Lung (tissue), 12 donors: ENCODE results near the gene SMYD2. TPM values are rescaled to one million over a fixed set of nuclear protein-coding genes. Genes with fewer than 3 reads are reported as not detected.

ENCODE experiments used
- ATAC-seq: fragments of 200-7000 bp; cut with Tn5 transposase; one replicate; pipeline ENCODE4 v1.9.1; 2020; ENCODE audit warnings: moderate number of reproducible peaks; ENCODE audit not compliant: insufficient read depth, low FRiP score
- DNase-seq, 3 donors: peaks; one replicate each; pipeline ENCODE4 v3.0.0-alpha.2; 2013 to 2017
- H3K27ac ChIP-seq, 2 donors: one replicate each; pipeline ENCODE4 v1.5.1; 2013; ENCODE audit warnings: mild to moderate bottlenecking in 2 of 2, moderate library complexity in 2 of 2, control low read depth in 1 of 2, inconsistent platforms in 1 of 2, low read depth in 1 of 2, low read length in 1 of 2
- H3K27me3 ChIP-seq, 3 donors: one replicate each; pipeline ENCODE4 v1.5.1; 2013; ENCODE audit warnings: low read length in 2 of 3; ENCODE audit not compliant: control insufficient read depth in 3 of 3, insufficient read depth in 3 of 3
- H3K36me3 ChIP-seq, 4 donors: one replicate each; pipeline ENCODE4 v1.5.1; 2013; ENCODE audit warnings: low read length in 4 of 4, mild to moderate bottlenecking in 1 of 4, moderate library complexity in 1 of 4; ENCODE audit not compliant: control insufficient read depth in 4 of 4, insufficient read depth in 4 of 4
- H3K4me1 ChIP-seq, 5 donors: one replicate each; pipeline ENCODE4 v1.5.1; 2013; ENCODE audit warnings: low read length in 5 of 5, mild to moderate bottlenecking in 2 of 5, moderate library complexity in 1 of 5; ENCODE audit not compliant: control insufficient read depth in 5 of 5, insufficient read depth in 5 of 5
- H3K4me3 ChIP-seq: one replicate; pipeline ENCODE4 v1.5.1; 2013; ENCODE audit warnings: mild to moderate bottlenecking, control low read depth, moderate library complexity
- H3K9ac ChIP-seq, 2 donors: one replicate each; pipeline ENCODE4 v1.5.1; 2013; ENCODE audit warnings: low read length in 2 of 2, control low read depth in 1 of 2; ENCODE audit not compliant: insufficient read depth in 1 of 2
- H3K9me3 ChIP-seq, 4 donors: one replicate each; pipeline ENCODE4 v1.5.1; 2013; ENCODE audit warnings: low read length in 3 of 4, mild to moderate bottlenecking in 1 of 4, moderate library complexity in 1 of 4; ENCODE audit not compliant: control insufficient read depth in 4 of 4, insufficient read depth in 3 of 4
- CTCF ChIP-seq: IDR thresholded peaks from 2 replicates; pipeline ENCODE4 v1.5.1; 2012; ENCODE audit warnings: mild to moderate bottlenecking; ENCODE audit errors: control extremely low read depth, extremely low read depth
- WGBS, 2 donors: extraction: QIAGEN DNeasy Blood & Tissue Kit; methylation state at CpG; one replicate each; pipeline ENCODE4 v1.1.7; 2013; 5-methylcytosine and 5-hydroxymethylcytosine counted together
- polyA plus RNA-seq, 2 donors: library from polyadenylated mRNA; stranded (reverse); fragments of 200-250 nt; gene quantifications; one replicate each; pipeline ENCODE4 v1.2.1, GENCODE V29; 2013
- total RNA-seq, 2 donors: library from RNA; depleted of rRNA in 1 of 2; stranded (reverse); fragments of >200 nt in 1 of 2; gene quantifications; one replicate each; pipeline ENCODE4 v1.2.1, GENCODE V29; 2014 to 2021
- donor health status: control.
- donor health status: control.
- donor health status: Bipolar disorder and iron deficiency.
- donor health status: healthy.
- donor health status: DM: yes; HTN: yes; CAD: no.

Gene SMYD2
- total and polyA plus RNA-seq, 4 donors = 20.6 to 48.6 (median 28.2) TPM

GRCh38 chr1:214264976-214265375 is 16.0 kb upstream of the SMYD2 start:
- H3K36me3 ChIP-seq = no peaks in the 10 kb centered on the region
- no peak overlapping the region for H3K27ac ChIP-seq
- H3K4me3 ChIP-seq = no peak overlapping the region
- DNase-seq = no peak
- no peak overlapping the region for H3K9ac ChIP-seq
- whole genome bisulfite sequencing, 2 donors = 69 to 75% methylated on average over 3 of the region's 3 CpGs
- no peaks in the 10 kb centered on the region for H3K9me3 ChIP-seq
- no peak for TF ChIP-seq CTCF
- peaks cover 0 to 8% (median 3%) of the 10 kb centered on the region in 3 donors for H3K27me3 ChIP-seq
- H3K4me1 ChIP-seq = peaks cover 0 to 6% (median 0%) of the 10 kb centered on the region in 5 donors
- ATAC-seq = no peak

GRCh38 chr1:214270097-214270650 is 10.8 kb upstream of the SMYD2 start:
- 70 to 73% methylated on average over 2 of the region's 2 CpGs for WGBS, 2 donors
- Histone ChIP-seq H3K27me3 (peaks cover 0 to 5% (median 2%) of the 10 kb centered on the region in 3 donors), H3K27ac (no peak overlapping the region), H3K36me3 (no peaks in the 10 kb centered on the region), H3K4me1 (no peaks in the 10 kb centered on the region), H3K4me3 (no peak overlapping the region), H3K9ac (no peak overlapping the region), H3K9me3 (no peaks in the 10 kb centered on the region)
- no peak for ATAC-seq
- no peak for DNase-seq
- no peak for TF ChIP-seq CTCF

GRCh38 chr1:214271174-214271858 is 9.6 kb upstream of the SMYD2 start:
- Histone ChIP-seq H3K4me3 (no peak overlapping the region), H3K27me3 (peaks cover 0 to 5% (median 2%) of the 10 kb centered on the region in 3 donors), H3K4me1 (no peaks in the 10 kb centered on the region), H3K9me3 (no peaks in the 10 kb centered on the region), H3K27ac (no peak overlapping the region), H3K9ac (no peak overlapping the region), H3K36me3 (no peaks in the 10 kb centered on the region)
- peak in 2 of 3 donors; percentile 34 to 47 for DNase-seq
- no peak for TF ChIP-seq CTCF
- no peak for ATAC-seq
- 49 to 53% methylated on average over 3 of the region's 3 CpGs for WGBS, 2 donors
